ENCODE results near the gene SEPTIN3.

- no peak for TF ChIP-seq CTCF (optimal IDR thresholded peaks at IDR 0.05 in 1 of 3, IDR thresholded peaks at IDR 0.05 in 1 of 3, conservative IDR thresholded peaks at IDR 0.05 in 1 of 3; ENCODE audit: extremely low read depth in 1 of 3, insufficient read depth in 2 of 3, low read length in 3 of 3)
- no peak for TF ChIP-seq EZH2 (IDR thresholded peaks at IDR 0.05; ENCODE audit: low read length)
Measured at GRCh38 chr22:41983513-41984405, 14.5 kb downstream of the SEPTIN3 start.
